NCI-H2107 (cell line): ENCODE measurements around the gene TBC1D17.
A peak's percentile ranks its signal among the peaks of the same experiment; 100 is the strongest.

Experiments
- DNase-seq: peaks from one replicate; lab custom pipeline; 2025; lab: John Stamatoyannopoulos, UW

TBC1D17 gene

DNA sequence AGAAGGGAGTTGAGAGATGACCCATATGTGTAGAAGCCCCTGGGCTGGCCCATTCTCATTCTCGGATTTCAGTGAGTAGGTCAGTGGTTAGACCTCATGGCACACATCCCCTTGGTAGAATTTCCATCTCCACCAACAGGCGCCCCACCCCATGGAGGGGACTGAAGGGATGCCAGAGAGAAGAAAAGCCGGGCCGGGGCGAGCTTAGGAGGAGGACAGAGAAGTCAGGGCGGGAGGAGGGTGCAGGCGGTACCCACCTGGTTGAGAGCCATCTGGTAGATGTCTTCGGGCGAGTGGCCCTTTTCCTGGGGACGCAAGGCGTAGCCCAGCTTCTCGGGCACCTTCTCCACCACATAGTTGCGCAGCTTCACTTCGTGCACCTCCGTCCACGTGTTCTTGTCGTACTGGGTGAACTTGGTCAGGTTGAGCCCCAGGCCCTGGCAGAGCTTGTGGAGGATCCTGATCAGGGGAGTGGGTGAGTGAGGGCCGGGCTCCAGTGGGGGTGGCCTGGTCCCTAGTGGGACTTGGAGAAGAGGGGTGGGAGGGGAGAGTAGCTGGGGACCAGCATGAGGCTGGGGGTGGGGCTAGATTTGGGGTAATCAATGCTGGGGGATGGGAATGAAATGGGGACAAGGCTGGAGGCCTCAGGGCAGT lies 16.6 kb downstream of the TBC1D17 start:
- DNase-seq, result no peak

DNA sequence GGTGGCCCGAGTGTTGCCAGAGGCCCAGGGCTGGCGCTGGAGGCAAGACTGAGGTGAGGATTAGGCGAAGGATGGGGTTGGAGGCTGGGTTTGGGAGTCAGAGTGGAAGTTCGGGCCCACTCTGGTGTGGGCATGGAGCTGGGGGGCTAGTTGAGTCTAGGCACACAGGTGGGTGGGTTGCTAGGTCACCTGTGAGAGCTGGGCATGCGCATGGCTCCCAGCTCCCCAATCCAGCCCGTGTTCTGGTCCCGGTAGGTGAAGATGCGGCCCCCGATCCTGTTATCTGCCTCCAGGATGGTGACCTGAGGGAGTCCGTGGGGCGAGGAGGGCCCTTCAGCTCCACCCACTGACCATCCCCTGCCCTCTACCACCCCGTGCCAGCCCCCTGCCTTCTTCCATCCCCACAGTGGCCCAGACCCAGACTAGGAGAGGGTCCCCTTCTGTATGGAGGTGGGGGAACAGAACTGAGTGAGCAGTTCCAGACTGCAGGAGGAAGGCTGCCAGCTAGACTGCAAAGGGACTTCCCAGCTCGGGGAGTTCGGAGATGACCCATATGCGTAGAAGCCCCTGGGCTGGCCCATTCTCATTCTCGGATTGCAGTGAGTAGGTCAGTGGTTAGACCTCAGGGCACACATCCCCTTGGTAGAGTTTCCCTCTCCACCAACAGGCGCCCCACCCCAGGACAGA lies 17.5 kb downstream of the TBC1D17 start:
- no peak for DNase-seq

DNA sequence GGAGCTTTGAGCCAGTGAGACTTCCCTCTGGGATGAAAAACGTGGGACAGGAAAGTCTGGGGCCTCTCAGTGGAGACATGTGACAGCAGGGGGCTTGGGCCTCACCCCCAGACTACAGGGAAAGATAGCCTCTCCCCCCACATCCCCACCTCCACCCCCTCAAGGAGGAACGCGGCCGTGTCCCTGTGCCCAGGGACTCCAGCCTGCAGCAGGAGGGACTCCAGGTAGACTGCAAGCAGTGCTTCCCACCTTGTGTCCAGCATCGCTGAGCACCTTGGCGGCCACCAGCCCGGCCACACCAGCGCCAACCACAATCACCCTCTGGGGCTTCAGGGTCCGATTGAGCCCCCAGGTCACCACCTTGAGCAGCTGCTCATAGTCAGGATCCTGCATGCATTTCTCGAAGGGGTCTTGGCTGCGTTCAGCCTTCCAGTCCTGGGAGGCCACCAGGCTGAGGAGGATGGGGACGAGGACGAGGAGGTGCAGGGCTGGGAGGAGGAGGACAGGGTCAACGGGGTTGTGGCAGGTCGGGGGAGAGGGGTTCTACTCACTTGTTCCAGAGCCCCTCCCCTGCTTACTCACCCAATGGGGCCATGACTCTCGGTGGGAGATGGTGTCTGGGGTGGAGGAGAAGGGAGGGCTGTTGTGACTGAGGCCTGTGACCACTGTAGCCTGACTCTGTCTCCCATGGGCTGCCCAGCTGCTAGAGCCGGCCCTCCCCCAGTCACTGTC lies 18.2 kb downstream of the TBC1D17 start:
- no peak for DNase-seq

DNA sequence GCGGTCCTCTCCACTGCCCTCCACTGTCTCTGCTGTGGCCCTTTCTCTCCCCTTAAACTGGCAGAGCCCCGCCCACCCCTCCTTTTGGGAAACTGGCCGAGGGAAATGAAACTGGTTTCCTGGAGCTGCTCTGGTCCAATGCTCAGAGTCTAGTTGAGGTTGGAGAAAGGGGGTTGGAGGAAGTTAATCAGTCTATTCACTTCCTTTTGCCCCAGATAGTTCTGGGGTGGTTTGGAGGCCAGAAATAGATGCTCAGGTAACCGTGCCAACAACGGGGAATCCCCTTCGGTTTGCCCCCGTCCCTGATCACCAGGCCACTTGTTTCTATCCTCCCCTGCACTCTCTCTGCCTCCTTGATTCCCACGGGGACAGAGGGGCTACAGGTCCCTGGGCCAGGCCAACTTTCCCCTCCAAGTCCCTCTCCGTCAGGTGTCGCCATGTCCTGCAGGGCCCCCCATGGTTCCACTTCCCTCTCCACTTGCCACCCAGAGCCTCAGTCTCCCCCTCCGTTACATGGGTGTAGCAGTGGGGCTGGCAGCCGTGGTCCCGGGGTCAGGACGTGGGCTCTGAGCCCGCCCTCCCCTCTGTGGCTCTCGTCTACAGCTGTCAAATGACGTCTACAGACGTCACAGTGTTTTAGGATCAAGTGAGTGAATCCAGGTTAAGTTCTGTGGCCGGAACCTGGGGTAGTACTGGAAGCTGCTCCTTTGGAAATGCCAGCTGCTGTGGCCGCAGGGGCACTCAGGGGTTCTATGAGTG lies 19.5 kb downstream of the TBC1D17 start, which contains the start of gene IL4I1:
Gene IL4I1, minus strand, starts transcription at position 25 of the 759 bp plus-strand sequence. CDS start 727 bp downstream, outside the sequence.
- DNase-seq, result no peak

- DNase-seq, result no peak
These were observed 26.6 kb downstream of the TBC1D17 start for GRCh38 chr19:49904136-49904535.

DNA sequence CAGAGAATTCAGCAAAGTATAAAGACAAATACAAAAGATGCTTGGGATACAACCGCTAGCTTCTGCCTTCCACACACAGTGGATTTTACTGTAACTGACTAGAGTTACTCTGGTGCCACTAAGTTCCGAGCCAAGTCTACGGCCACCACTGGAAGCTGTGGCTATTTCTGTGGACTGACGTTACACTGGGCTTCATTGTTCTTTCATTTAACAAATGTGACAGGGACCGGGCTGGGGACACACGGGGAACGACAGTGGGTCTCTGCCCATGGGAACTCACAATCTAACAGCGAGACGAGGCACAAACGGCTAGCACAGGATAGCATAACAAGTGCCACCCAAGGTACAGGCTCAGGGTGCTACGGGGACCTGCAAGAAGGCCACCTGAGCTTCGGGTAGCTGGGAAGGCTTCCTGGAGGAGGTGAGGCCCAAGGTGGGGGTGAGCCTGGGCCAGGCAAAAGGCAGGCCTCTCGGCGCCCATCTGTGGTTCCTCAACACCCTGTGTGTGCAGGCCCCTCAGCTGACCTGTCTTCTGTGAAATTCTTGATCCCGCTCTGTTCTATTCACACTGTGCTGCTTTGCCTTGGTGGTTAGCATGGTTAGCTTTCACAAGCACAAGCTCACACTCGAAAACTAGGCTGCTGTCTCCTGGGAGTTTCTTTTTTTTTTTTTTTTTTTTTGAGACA lies 29.5 kb downstream of the TBC1D17 start:
- DNase-seq, result no peak

DNA sequence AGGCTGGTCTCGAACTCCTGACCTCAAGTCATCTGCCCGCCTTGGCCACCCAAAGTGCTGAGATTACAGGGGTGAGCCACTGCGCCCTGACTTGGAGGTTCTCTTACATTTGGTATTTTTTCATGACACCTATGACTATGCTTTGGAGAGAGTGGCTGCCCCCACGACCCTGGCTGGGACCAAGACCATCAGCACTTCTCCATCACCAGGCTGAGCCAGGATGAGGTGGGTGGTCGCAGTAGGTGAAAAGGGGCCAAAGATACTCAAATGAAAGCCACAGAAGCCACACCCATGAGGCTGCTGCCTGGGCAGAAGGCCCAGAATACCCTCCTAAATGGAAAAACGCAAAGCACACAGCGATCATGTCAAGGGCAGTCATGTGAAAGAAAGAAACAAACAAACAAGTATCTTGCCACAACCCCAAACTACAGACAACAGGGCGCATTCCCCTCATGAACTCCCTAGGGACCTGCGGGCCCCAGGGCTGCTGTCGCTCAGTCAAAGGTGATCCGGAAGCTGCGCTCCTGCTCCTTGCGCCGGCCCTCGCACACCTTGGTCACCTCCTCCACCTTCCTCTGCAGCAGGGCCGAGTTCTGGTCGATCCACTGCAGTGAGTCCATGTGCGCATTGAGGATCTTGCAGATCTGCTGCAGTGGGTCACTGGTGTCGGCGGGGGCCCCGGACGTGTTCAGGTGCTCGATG lies 30.4 kb downstream of the TBC1D17 start:
- DNase-seq, result no peak

DNA sequence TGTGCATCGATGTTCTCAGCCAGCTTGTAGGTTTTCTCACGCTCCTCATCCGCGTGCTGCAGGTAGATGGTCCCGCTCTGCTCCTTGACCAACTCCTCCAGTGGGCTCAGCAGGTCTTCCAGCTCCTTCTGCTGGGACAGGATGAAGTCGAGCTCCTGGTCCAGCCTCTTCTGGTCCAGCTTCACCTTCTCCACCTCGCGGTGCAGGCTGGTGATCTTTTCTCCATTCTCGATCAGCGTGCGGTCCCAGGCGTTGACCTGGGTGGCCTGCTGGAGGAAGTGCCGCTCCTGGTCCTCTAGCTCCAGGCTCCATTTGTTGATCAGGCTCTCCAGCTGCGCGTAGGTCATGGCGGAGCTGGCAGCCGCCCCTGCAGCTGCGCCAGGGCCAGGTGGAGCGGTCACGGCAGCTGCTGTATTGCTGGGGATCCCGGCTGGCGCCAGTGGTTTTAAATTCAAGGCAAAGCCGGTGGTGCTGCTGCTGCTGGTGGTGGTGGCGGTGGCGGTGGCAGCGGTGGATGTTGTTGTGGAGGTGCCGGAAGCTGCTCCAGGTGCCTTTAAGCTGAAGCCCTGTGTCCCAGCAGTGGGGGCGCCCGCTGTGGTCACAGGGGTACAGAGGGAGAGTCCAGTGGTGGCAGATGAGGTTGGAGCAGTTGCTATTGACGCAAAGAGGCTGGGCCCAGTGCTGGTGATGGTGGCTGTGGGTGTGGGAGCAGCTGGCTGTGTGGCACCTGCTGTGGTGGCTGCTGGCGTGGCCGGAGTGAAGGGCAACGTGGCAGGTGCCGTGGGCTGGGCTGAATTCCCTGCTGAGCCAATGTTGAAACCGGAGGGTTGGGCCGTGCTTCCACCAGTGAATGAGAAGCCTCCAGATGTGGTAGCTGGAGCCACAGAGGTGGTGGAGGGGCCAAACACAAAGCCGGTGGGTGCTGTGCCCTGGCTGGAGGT lies 31.2 kb downstream of the TBC1D17 start:
- no peak for DNase-seq

- no peak for DNase-seq
These were observed 32.7 kb downstream of the TBC1D17 start for GRCh38 chr19:49910179-49910578.

GRCh38 chr19:49911381-49912145 lies 34.1 kb downstream of the TBC1D17 start:
- no peak for DNase-seq

GRCh38 chr19:49912965-49913685 lies 35.6 kb downstream of the TBC1D17 start:
- DNase-seq, result no peak

DNA sequence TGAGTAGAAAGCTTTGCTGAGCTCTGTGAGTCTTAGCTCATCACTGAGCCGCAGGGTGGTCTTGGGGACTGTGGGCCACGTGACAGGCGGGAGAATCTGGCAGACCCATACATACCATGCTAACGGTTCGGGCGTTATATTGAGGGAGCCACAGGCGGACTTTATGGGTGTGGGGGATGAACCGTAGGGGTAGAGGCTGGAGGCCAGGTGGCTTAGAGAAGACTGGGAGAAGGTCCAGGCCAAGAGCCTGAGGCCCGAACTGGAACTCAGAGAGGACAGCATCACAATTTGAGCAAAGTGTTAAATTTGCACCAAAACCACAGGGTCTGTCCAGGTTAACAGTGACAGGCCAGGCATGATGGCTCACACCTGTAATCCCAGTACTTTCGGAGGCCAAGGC lies 36.2 kb downstream of the TBC1D17 start:
- DNase-seq, result no peak

DNA sequence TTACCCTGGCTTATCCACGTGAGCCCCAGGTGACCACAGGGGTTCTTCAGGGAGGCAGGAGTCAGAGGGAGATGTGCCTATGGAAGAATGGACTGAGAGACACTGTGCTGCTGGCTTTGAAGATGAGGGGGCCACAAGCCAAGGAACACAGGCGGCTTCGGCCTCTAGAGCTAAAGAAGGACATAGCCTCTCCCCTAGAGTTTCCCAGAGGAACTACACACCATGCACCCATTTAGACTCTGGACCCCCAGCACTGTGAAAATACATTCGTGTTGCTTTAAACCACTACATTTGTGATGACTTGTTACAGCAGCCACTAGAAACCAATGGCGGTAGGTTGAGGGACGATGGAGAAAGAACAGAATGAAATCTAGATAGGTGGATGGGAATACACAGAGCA lies 37.8 kb downstream of the TBC1D17 start:
- DNase-seq, result no peak

GRCh38 chr19:49916839-49917733 lies 39.6 kb downstream of the TBC1D17 start:
- DNase-seq, result no peak

DNA sequence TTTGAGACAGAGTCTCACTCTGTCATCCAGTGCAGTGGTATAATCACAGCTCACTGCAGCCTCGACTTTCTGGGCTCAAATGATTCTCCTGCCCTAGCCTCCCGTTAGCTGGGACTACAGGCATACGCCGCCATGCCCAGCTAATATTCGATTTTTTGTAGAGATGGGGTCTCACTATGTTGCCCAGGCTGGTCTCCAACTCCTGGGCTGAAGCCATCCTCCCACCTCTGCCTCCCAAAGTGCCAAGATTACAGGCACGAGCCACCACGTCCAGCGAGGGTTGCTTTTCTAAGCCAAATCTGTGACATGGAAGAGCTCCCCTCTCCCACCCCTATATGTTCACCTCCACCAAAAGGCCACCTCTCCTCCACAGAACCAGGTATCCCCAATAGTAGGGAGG lies 40.6 kb downstream of the TBC1D17 start:
- no peak for DNase-seq

DNA sequence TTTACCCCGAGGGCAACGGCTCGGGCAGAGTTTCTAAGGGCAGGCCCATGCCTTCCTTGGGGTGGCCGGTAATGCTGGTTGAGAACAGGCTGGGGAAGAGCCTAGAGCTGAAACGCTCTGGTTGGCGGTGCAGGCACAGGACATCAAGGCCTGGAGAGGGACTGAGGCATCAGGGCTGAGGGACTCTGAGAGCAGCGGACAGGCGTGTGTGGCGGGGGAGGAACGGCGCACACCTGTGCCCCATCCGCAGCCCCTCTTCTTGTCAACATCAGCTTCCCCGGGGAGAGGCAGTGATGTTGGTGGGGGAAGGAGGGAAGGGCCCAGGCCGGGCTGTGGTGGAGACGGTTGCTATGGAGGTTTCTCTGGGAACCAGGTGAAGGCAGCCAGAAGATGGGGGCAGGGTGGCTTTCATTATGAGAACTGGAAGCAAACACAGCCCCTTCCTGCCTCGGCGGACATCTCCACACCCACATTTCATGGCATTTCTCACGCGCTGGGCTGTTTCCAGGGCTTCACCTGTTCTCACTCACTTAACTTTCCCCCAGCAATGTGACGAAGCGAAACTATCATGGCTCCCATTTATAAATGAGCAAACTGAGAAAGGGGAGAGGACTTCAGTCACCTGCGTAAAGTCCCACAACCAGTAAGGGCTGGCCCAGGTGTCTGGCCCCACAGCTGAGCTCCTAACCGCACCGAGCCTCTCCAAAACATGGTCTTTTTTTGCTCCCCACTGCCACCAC lies 43.3 kb downstream of the TBC1D17 start:
- peak; percentile 36 for DNase-seq
